HepG2 (cell line): Measurements from ENCODE around the gene FUT6. TPM values are rescaled to one million over a fixed set of nuclear protein-coding genes. Genes with fewer than 3 reads are reported as not detected.

ENCODE experiments used
- ATAC-seq: fragments of 200-7000 bp; cut with Tn5 transposase; 3 replicates; pipeline ENCODE4 v1.9.1; 2020; ENCODE audit warnings: mild to moderate bottlenecking, moderate library complexity
- BruUV-seq: library from RNA; stranded (reverse); fragments of 400-500 nt; replicated peaks from 2 replicates; lab custom pipeline; 2021; lab: Mats Ljungman, UMichigan
- CTCF ChIA-PET: fragments of 300-600 bp; formaldehyde crosslinking; extraction: SDS; loops from one replicate; lab custom pipeline; 2021; ENCODE audit warnings: low total read pairs, inconsistent platforms, low intra/inter-chr PET ratio; lab: Yijun Ruan, JAX
- POLR2A ChIA-PET: fragments of 350-600 bp; sonication (Branson Sonifier 250); formaldehyde crosslinking; loops from one replicate; lab custom pipeline; 2020; ENCODE audit warnings: antibody characterized with exemption, inconsistent platforms; lab: Yijun Ruan, JAX
- DNase-seq: peaks from one replicate; pipeline ENCODE4 v3.0.0-alpha.2; 2015; ENCODE audit warnings: low spot score
- FAIRE-seq: peaks from 3 replicates; lab custom pipeline; 2011; peaks lifted over from hg19 to GRCh38; lab: Jason Lieb, UNC
- H2AFZ ChIP-seq: one replicate; pipeline ENCODE4 v1.6.1; 2011; ENCODE audit warnings: low read length, inconsistent platforms
- H3K27ac ChIP-seq: fragments of 300-600 bp; 3 replicates; pipeline ENCODE4 v1.8.0; 2011; ENCODE audit warnings: mixed run types, mild to moderate bottlenecking, mixed read lengths, low read length, inconsistent platforms; ENCODE audit not compliant: insufficient read depth; ENCODE audit errors: extremely low read length
- H3K27me3 ChIP-seq, 2 experiments: fragments of 200-600 bp in 1 of 2; 2 replicates in 1 of 2; 3 replicates in 1 of 2; pipeline versions ENCODE4 v1.6.0 to v1.8.0; 2011; ENCODE audit warnings: low read length in 2 of 2, mild to moderate bottlenecking in 2 of 2, moderate library complexity in 2 of 2, inconsistent platforms in 1 of 2; ENCODE audit not compliant: insufficient read depth in 2 of 2, control insufficient read depth in 1 of 2
- H3K36me3 ChIP-seq, 2 experiments: fragments of 200-600 bp in 1 of 2; replicated peaks in 1 of 2; 2 replicates in 1 of 2; 3 replicates in 1 of 2; pipeline versions ENCODE4 v1.5.1 to v1.8.0; 2011; ENCODE audit warnings: low read length in 2 of 2, inconsistent platforms in 1 of 2; ENCODE audit not compliant: insufficient read depth in 2 of 2, control insufficient read depth in 1 of 2
- H3K4me1 ChIP-seq: 2 replicates; pipeline ENCODE4 v1.5.1; 2012; ENCODE audit warnings: low read length, inconsistent platforms; ENCODE audit not compliant: insufficient read depth
- H3K4me2 ChIP-seq: 2 replicates; pipeline ENCODE4 v1.6.0; 2011; ENCODE audit warnings: low read depth, low read length, inconsistent platforms
- H3K4me3 ChIP-seq, 3 experiments: fragments of 200-600 bp in 1 of 3; sonication (generic), shearing (Covaris generic) in 1 of 3; replicated peaks in 1 of 3; 2 replicates each; pipeline ENCODE4 v1.5.1; 2011 to 2016; ENCODE audit warnings: low read length in 3 of 3, inconsistent platforms in 2 of 3, low read depth in 2 of 3, mild to moderate bottlenecking in 2 of 3, control low read depth in 1 of 3, mixed read lengths in 1 of 3; ENCODE audit not compliant: insufficient read depth in 1 of 3
- H3K79me2 ChIP-seq: one replicate; pipeline ENCODE4 v1.6.1; 2011; ENCODE audit warnings: low read length, inconsistent platforms; ENCODE audit not compliant: insufficient read depth
- H3K9ac ChIP-seq: 2 replicates; pipeline ENCODE4 v1.6.0; 2011; ENCODE audit warnings: mild to moderate bottlenecking, low read depth, low read length, inconsistent platforms; ENCODE audit not compliant: insufficient read depth
- H3K9me3 ChIP-seq: 2 replicates; pipeline ENCODE4 v1.5.1; 2012; ENCODE audit warnings: mild to moderate bottlenecking, low read length
- H4K20me1 ChIP-seq: 2 replicates; pipeline ENCODE4 v1.6.0; 2011; ENCODE audit warnings: inconsistent platforms, mild to moderate bottlenecking, low read length, moderate library complexity; ENCODE audit not compliant: insufficient read depth
- AGO1 ChIP-seq: fragments of 200-400 bp; formaldehyde crosslinking; IDR thresholded peaks from 2 replicates; pipeline ENCODE4 v1.6.1; 2017; ENCODE audit warnings: mild to moderate bottlenecking, low read depth, low read length, moderate library complexity; ENCODE audit not compliant: poor library complexity, severe bottlenecking
- ASH2L ChIP-seq: fragments of 300-600, 200-600 bp; sonication (generic); IDR thresholded peaks from 2 replicates; pipeline ENCODE4 v1.7.0; 2017; ENCODE audit warnings: low read depth, mild to moderate bottlenecking, moderate library complexity, mixed read lengths, low read length; ENCODE audit not compliant: insufficient read length
- CHD2 ChIP-seq: IDR thresholded peaks from 2 replicates; pipeline ENCODE4 v1.6.1; 2011; ENCODE audit warnings: low read depth, low read length, improper control_type of control experiment
- GABPB1 ChIP-seq: IDR thresholded peaks from 2 replicates; pipeline ENCODE4 v1.6.1; 2016; ENCODE audit warnings: mild to moderate bottlenecking, missing genetic modification reagents, moderate library complexity, missing compliant biosample characterization
- GPN1 ChIP-seq: sonication (generic); formaldehyde crosslinking; IDR thresholded peaks from 2 replicates; pipeline ENCODE4 v1.5.1; 2020; ENCODE audit warnings: missing genetic modification reagents, borderline replicate concordance
- KLF11 ChIP-seq: IDR thresholded peaks from 2 replicates; pipeline ENCODE4 v1.6.1; 2016; ENCODE audit warnings: missing compliant biosample characterization
- KLF9 ChIP-seq: IDR thresholded peaks from 2 replicates; pipeline ENCODE4 v1.6.1; 2016; ENCODE audit warnings: low read depth
- MBNL3 ChIP-seq: fragments of 250-450 bp; sonication (Bioruptor Pico); conservative IDR thresholded peaks from 2 replicates; pipeline ENCODE4 v1.8.0; 2022; ENCODE audit warnings: mild to moderate bottlenecking, inconsistent platforms
- NAIF1 ChIP-seq: sonication (generic); formaldehyde crosslinking; IDR thresholded peaks from 2 replicates; pipeline ENCODE4 v1.5.0; 2020; ENCODE audit warnings: mild to moderate bottlenecking, missing genetic modification reagents, borderline replicate concordance
- SP5 ChIP-seq: IDR thresholded peaks from 2 replicates; pipeline ENCODE4 v1.6.1; 2016; ENCODE audit warnings: low read depth, borderline replicate concordance
- SRF ChIP-seq: IDR thresholded peaks from 2 replicates; pipeline ENCODE4 v1.6.1; 2011; ENCODE audit warnings: mild to moderate bottlenecking, low read depth, low read length, moderate library complexity
- YEATS4 ChIP-seq: sonication (generic); formaldehyde crosslinking; IDR thresholded peaks from 2 replicates; pipeline ENCODE4 v1.4.0; 2020; ENCODE audit warnings: missing genetic modification reagents, borderline replicate concordance
- ZFP37 ChIP-seq: sonication (generic); formaldehyde crosslinking; IDR thresholded peaks from 2 replicates; pipeline ENCODE4 v1.4.0; 2020; ENCODE audit warnings: missing genetic modification reagents, borderline replicate concordance
- ZNF580 ChIP-seq: IDR thresholded peaks from 2 replicates; pipeline ENCODE4 v1.6.1; 2016; ENCODE audit warnings: low read depth, borderline replicate concordance
- WGBS: methylation state at CpG from one replicate; pipeline ENCODE4 v1.1.6; 2017; ENCODE audit warnings: low lambda C conversion rate; 5-methylcytosine and 5-hydroxymethylcytosine counted together
- in situ Hi-C: cut with HindIII; loops from 2 replicates; pipeline ENCODE4 v1.10.0; 2017; ENCODE audit warnings: low pct_unique_long_range_greater_than_20kb; ENCODE audit not compliant: extremely low pct_ligation_motif_present
- intact Hi-C: fragments of 100-400 bp; cut with micrococcal nuclease; formaldehyde crosslinking; loops from one replicate; pipeline ENCODE4 v1.10.0; 2022; ENCODE audit not compliant: unreplicated experiment
- polyA plus RNA-seq, 8 experiments: library from polyadenylated mRNA; depleted of rRNA in 3 of 8; stranded (reverse) in 7 of 8; unstranded in 1 of 8; fragments of >200 nt; fragmentation: Illumina TruSeq in 4 of 8; extraction: Trizol in 4 of 8; gene quantifications; 2 replicates each; pipeline versions ENCODE4 v1.2.1 to v1.2.3, GENCODE V29; 2011 to 2016; ENCODE audit warnings: low read depth in 4 of 8, missing spikeins in 1 of 8, mixed read lengths in 1 of 8; ENCODE audit not compliant: insufficient read depth in 1 of 8
- total RNA-seq, 5 experiments: library from RNA; depleted of rRNA; stranded (reverse); fragments of >200 nt; fragmentation: Illumina TruSeq; extraction: Trizol; gene quantifications; 2 replicates each; pipeline ENCODE4 v1.2.3, GENCODE V29; 2016; ENCODE audit warnings: low read depth in 1 of 5
- TF ChIP-seq, protein P1 (sequence below): sonication (generic); formaldehyde crosslinking; IDR thresholded peaks from 2 replicates; pipeline ENCODE4 v1.4.0; 2020; ENCODE audit warnings: missing genetic modification reagents
- TF ChIP-seq, protein P2 (sequence below): fragments of 450-650 bp; IDR thresholded peaks from 2 replicates; pipeline ENCODE4 v1.6.1; 2017; ENCODE audit warnings: mild to moderate bottlenecking
- TF ChIP-seq, protein P3 (sequence below): sonication (generic); formaldehyde crosslinking; IDR thresholded peaks from 2 replicates; pipeline ENCODE4 v1.5.0; 2020; ENCODE audit warnings: mild to moderate bottlenecking, missing genetic modification reagents

FUT6 gene
- total and polyA plus RNA-seq, 2 of the 13 experiments (the other 11 are each of a cell fraction or from before 2014, with no cell fraction given) = 8.2 to 27.7 TPM

DNA sequence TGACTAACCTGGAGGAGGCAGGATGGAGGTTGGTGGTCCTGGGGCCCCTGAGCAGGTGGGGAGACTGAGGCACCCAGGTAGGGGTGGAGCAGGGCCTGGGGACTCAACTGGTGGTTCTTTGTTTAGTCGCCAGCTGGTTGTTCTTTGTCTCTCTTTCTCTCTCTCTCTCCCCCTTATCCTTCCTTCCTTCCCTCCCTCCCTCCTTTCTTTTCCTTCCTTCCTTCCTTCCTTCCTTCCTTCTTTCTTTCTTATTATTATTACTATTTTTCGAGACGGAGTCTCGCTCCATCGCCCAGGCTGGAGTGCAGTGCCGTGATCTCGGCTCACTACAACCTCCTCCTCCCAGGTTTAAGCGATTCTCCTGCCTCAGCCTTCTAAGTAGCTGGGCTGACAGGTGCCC lies 41.3 kb downstream of the FUT6 start:
- peaks cover 0 to 5% of the 10 kb centered on the region in 2 experiments; a peak in 2 of 5 replicates for H3K27me3 ChIP-seq
- CTCF ChIA-PET = no interaction called here
- no peak for TF ChIP-seq KLF11 (CRISPR knock-in tag)
- TF ChIP-seq YEATS4 (CRISPR knock-in tag) = no peak
- TF ChIP-seq AGO1 = no peak
- TF ChIP-seq GABPB1 (CRISPR knock-in tag) = no peak
- TF ChIP-seq, protein P1, sequence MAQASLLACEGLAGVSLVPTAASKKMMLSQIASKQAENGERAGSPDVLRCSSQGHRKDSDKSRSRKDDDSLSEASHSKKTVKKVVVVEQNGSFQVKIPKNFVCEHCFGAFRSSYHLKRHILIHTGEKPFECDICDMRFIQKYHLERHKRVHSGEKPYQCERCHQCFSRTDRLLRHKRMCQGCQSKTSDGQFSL = no peak
- no peak for TF ChIP-seq ZFP37 (CRISPR knock-in tag)
- no peak for TF ChIP-seq ASH2L
- TF ChIP-seq, protein P2, sequence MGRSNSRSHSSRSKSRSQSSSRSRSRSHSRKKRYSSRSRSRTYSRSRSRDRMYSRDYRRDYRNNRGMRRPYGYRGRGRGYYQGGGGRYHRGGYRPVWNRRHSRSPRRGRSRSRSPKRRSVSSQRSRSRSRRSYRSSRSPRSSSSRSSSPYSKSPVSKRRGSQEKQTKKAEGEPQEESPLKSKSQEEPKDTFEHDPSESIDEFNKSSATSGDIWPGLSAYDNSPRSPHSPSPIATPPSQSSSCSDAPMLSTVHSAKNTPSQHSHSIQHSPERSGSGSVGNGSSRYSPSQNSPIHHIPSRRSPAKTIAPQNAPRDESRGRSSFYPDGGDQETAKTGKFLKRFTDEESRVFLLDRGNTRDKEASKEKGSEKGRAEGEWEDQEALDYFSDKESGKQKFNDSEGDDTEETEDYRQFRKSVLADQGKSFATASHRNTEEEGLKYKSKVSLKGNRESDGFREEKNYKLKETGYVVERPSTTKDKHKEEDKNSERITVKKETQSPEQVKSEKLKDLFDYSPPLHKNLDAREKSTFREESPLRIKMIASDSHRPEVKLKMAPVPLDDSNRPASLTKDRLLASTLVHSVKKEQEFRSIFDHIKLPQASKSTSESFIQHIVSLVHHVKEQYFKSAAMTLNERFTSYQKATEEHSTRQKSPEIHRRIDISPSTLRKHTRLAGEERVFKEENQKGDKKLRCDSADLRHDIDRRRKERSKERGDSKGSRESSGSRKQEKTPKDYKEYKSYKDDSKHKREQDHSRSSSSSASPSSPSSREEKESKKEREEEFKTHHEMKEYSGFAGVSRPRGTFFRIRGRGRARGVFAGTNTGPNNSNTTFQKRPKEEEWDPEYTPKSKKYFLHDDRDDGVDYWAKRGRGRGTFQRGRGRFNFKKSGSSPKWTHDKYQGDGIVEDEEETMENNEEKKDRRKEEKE = no peak
- no peak for TF ChIP-seq MBNL3 (CRISPR knock-in tag)
- no peak for TF ChIP-seq NAIF1 (CRISPR knock-in tag)
- no peak for TF ChIP-seq SRF
- no peak for TF ChIP-seq GPN1 (CRISPR knock-in tag)
- TF ChIP-seq CHD2 = no peak
- no peak for TF ChIP-seq KLF9 (CRISPR knock-in tag)
- TF ChIP-seq SP5 = no peak
- TF ChIP-seq, protein P3, sequence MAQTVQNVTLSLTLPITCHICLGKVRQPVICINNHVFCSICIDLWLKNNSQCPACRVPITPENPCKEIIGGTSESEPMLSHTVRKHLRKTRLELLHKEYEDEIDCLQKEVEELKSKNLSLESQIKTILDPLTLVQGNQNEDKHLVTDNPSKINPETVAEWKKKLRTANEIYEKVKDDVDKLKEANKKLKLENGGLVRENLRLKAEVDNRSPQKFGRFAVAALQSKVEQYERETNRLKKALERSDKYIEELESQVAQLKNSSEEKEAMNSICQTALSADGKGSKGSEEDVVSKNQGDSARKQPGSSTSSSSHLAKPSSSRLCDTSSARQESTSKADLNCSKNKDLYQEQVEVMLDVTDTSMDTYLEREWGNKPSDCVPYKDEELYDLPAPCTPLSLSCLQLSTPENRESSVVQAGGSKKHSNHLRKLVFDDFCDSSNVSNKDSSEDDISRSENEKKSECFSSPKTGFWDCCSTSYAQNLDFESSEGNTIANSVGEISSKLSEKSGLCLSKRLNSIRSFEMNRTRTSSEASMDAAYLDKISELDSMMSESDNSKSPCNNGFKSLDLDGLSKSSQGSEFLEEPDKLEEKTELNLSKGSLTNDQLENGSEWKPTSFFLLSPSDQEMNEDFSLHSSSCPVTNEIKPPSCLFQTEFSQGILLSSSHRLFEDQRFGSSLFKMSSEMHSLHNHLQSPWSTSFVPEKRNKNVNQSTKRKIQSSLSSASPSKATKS (CRISPR knock-in tag) = no peak
- no peak for TF ChIP-seq ZNF580 (CRISPR knock-in tag)
- TF ChIP-seq, all 625 proteins: peak for 0
- H2AFZ ChIP-seq = no peak overlapping the region
- H3K9me3 ChIP-seq = no peaks in the 10 kb centered on the region
- DNase-seq (no peak), ATAC-seq (no peak), FAIRE-seq (no peak)
- intact Hi-C loops (no loop called here), in situ Hi-C loops (no loop called here)
- peaks cover 54% of the 10 kb centered on the region for H3K4me1 ChIP-seq
- no peaks in the 10 kb centered on the region for H4K20me1 ChIP-seq
- H3K27ac ChIP-seq = no peak overlapping the region
- POLR2A ChIA-PET = no interaction called here
- no peak overlapping the region for H3K4me2 ChIP-seq
- no TSS peak for BruUV-seq
- H3K36me3 ChIP-seq = no peaks in the 10 kb centered on the region
- no peak overlapping the region for H3K4me3 ChIP-seq
- H3K79me2 ChIP-seq = no peaks in the 10 kb centered on the region
- WGBS = 89% methylated on average over 8 of the region's 8 CpGs
- H3K9ac ChIP-seq = no peak overlapping the region
